Tibial nerve (tissue), 4 donors: ENCODE results near the gene NTF3.

Experiments
- CTCF ChIP-seq, 5 experiments: fragments of 200-600 bp in 3 of 5; fragments of 450-650 bp in 2 of 5; sonication (generic) in 3 of 5; IDR thresholded peaks; one replicate each; pipeline ENCODE4 v1.5.1; 2016 to 2019; ENCODE audit warnings: antibody characterized with exemption in 5 of 5, mild to moderate bottlenecking in 3 of 5, moderate library complexity in 2 of 5
- EP300 ChIP-seq, 2 donors: sonication (generic); formaldehyde crosslinking; IDR thresholded peaks; one replicate each; pipeline ENCODE4 v1.6.1; 2017; ENCODE audit warnings: antibody characterized with exemption in 2 of 2, mild to moderate bottlenecking in 1 of 2
- POLR2A ChIP-seq, 2 donors: fragments of 450-650 bp; IDR thresholded peaks; one replicate each; pipeline ENCODE4 v1.6.1; 2017; ENCODE audit warnings: antibody characterized with exemption in 2 of 2, mild to moderate bottlenecking in 2 of 2, moderate library complexity in 2 of 2

GRCh38 chr12:5480218-5480937 lies 48.5 kb downstream of the NTF3 start:
- no peak for TF ChIP-seq CTCF (IDR thresholded peaks at IDR 0.05)
- TF ChIP-seq POLR2A (IDR thresholded peaks at IDR 0.05), result no peak
- no peak for TF ChIP-seq EP300 (IDR thresholded peaks at IDR 0.05)
